ENCODE data around the gene NDUFB10. TPM values are rescaled to one million over a fixed set of nuclear protein-coding genes. Genes with fewer than 3 reads are reported as not detected.

The NDUFB10 gene
- total RNA-seq, 4 donors from 2014 or later, result 249 to 381 (median 295) TPM

DNA sequence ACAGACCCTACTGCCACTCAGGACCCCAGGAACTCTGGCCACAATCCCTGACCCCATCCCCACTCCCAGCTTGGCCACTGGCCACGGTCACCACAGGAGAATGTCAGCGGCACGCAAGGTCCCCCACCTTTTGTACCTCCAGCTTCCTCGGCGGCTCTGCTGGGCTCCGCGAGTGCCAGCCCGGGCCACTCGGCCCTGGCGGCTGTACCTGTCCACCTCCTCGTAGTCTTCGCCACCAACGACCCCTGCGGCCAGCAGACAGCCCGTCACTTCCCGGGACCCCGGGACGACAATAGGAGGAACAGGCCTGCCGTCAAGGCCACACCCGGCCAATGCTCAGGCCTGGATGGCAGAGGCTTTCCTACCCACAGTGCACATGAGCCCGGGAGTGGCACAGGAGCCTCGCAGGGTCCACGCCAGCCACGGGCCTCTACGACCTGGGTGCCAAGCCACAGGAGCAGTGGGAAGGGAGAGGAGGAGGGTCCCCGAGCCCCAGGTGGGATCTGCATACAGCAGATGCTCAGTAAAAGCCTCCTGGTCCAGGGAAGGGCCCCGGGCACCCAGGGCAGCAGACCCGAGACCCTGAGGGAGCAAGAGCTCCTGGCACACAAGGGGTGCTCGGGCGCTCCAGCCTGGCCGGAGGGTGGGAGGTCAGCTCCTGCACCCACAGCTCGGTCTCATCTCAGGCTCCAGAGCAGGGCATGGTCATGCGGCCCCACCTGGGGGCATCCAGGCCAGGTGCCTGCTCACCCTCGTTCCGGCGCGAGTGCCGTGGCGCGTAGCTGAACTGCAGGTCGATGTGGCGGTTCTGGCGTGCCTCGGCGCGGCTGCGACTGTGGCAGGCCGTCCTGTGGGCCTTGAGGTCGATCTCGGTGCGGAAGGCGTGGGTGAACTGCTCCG, 42.4 kb downstream of the NDUFB10 start:
- Histone ChIP-seq H3K27me3 (no peaks in the 10 kb centered on the region), H3K27ac (replicated peaks in 1 of 4) (no peak overlapping the region), H3K36me3 (peaks cover 58 to 74% (median 71%) of the 10 kb centered on the region in 4 donors), H3K9me3 (no peaks in the 10 kb centered on the region), H3K4me3 (no peak overlapping the region), H3K4me1 (peaks cover 32 to 50% (median 39%) of the 10 kb centered on the region in 4 donors)
- TF ChIP-seq POLR2AphosphoS5 (IDR thresholded peaks at IDR 0.05) (no peak), EP300 (IDR thresholded peaks at IDR 0.05) (no peak), POLR2A (IDR thresholded peaks at IDR 0.05; ENCODE audit: low read depth) (no peak)
- TF ChIP-seq, protein P1, sequence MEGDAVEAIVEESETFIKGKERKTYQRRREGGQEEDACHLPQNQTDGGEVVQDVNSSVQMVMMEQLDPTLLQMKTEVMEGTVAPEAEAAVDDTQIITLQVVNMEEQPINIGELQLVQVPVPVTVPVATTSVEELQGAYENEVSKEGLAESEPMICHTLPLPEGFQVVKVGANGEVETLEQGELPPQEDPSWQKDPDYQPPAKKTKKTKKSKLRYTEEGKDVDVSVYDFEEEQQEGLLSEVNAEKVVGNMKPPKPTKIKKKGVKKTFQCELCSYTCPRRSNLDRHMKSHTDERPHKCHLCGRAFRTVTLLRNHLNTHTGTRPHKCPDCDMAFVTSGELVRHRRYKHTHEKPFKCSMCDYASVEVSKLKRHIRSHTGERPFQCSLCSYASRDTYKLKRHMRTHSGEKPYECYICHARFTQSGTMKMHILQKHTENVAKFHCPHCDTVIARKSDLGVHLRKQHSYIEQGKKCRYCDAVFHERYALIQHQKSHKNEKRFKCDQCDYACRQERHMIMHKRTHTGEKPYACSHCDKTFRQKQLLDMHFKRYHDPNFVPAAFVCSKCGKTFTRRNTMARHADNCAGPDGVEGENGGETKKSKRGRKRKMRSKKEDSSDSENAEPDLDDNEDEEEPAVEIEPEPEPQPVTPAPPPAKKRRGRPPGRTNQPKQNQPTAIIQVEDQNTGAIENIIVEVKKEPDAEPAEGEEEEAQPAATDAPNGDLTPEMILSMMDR (IDR thresholded peaks at IDR 0.05), result no peak
- no peak for DNase-seq (ENCODE audit: extremely low spot score)
- WGBS, result 94% methylated on average over 37 of the region's 53 CpGs
- intact Hi-C loops (cut with DNase I), result no loop called here

DNA sequence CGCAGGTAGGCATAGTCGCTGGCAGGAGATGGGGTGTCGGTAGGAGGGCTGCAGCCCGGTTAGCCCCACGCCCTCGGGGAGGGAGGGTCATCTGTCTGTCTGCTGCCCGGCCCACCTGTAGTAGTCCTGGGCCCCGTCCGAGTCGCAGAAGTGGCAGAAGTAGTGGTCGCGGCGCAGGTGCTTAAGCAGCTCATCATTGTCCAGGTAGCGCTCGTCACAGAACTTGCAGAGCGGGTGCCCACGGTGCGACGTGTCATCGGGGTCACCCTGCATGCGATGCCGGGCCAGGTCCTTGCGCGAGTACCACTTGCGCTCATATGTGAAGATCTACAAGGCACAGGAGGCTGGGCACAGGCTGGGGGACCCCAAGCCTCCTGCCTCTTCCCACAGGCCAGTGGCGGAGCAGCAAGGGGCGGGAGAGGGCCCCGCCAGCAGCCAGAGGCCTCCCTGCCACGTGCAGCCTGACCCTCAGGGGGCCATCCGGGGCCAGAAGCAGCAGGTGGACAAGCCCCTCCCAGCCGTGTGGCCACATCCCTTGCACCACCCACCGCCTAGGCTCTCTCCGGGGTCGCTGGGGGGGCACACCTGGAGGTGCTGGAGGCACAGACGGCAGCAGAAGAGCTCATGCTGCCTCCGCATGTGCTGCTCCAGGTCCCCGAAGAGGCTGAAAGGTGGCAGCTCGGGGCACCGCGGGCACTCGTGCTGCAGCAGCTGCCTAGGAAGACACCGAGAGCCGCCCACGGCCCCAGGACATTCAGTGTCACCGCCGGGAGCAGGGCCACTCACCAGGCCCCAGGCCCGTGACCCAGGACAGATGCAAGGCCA, 43.3 kb downstream of the NDUFB10 start:
- intact Hi-C loops (cut with DNase I), result no loop called here
- 92% methylated on average over 10 of the region's 47 CpGs for WGBS
- no peak overlapping the region for H3K27ac ChIP-seq (replicated peaks in 1 of 4)
- no peak for TF ChIP-seq EP300 (IDR thresholded peaks at IDR 0.05)
- DNase-seq (ENCODE audit: extremely low spot score), result no peak
- no peak overlapping the region for H3K4me3 ChIP-seq
- H3K27me3 ChIP-seq, result no peaks in the 10 kb centered on the region
- H3K36me3 ChIP-seq, result peaks cover 58 to 66% (median 63%) of the 10 kb centered on the region in 4 donors
- no peaks in the 10 kb centered on the region for H3K9me3 ChIP-seq
- H3K4me1 ChIP-seq, result peaks cover 40 to 51% (median 48%) of the 10 kb centered on the region in 4 donors

GRCh38 chr16:2003231-2003826, 44.0 kb downstream of the NDUFB10 start:
- TF ChIP-seq, protein P1 (IDR thresholded peaks at IDR 0.05), result no peak
- TF ChIP-seq EP300 (IDR thresholded peaks at IDR 0.05), result no peak
- TF ChIP-seq POLR2A (IDR thresholded peaks at IDR 0.05; ENCODE audit: low read depth), result no peak
- no peak for TF ChIP-seq POLR2AphosphoS5 (IDR thresholded peaks at IDR 0.05)
- H3K36me3 ChIP-seq, result peaks cover 51 to 60% (median 58%) of the 10 kb centered on the region in 4 donors
- H3K27me3 ChIP-seq, result no peaks in the 10 kb centered on the region
- no peak overlapping the region for H3K4me3 ChIP-seq
- no peaks in the 10 kb centered on the region for H3K9me3 ChIP-seq
- H3K4me1 ChIP-seq, result peaks cover 48 to 53% (median 51%) of the 10 kb centered on the region in 4 donors
- intact Hi-C loops (cut with DNase I), result no loop called here
- WGBS, result 50% methylated on average over 1 of the region's 8 CpGs
- no peak overlapping the region for H3K27ac ChIP-seq (replicated peaks in 1 of 4)
- no peak for DNase-seq (ENCODE audit: extremely low spot score)

GRCh38 chr16:2003827-2004641, 44.7 kb downstream of the NDUFB10 start:
- peaks cover 44 to 53% (median 51%) of the 10 kb centered on the region in 4 donors for H3K36me3 ChIP-seq
- peak in 1 of 2 donors; percentile 70 for TF ChIP-seq POLR2AphosphoS5 (IDR thresholded peaks at IDR 0.05)
- TF ChIP-seq EP300 (IDR thresholded peaks at IDR 0.05), result no peak
- TF ChIP-seq POLR2A (IDR thresholded peaks at IDR 0.05; ENCODE audit: low read depth), result no peak
- TF ChIP-seq, protein P1 (IDR thresholded peaks at IDR 0.05), result peak; percentile 78 to 93 (median 85)
- peak; percentile 94 for DNase-seq (ENCODE audit: extremely low spot score)
- no peaks in the 10 kb centered on the region for H3K9me3 ChIP-seq
- H3K4me3 ChIP-seq, result peak overlapping the region in 3 of 4 donors; percentile 5 to 23 (median 21)
- intact Hi-C loops (cut with DNase I), result no loop called here
- H3K27ac ChIP-seq (replicated peaks in 1 of 4), result no peak overlapping the region
- 41% methylated on average over 14 of the region's 36 CpGs for WGBS
- peaks cover 54 to 59% (median 58%) of the 10 kb centered on the region in 4 donors for H3K4me1 ChIP-seq
- H3K27me3 ChIP-seq, result no peaks in the 10 kb centered on the region

Measured in esophagus muscularis mucosa (tissue), 4 donors.